Peyer's patch (tissue), 4 donors: Measurements from ENCODE around the gene ATP6V1G1. TPM values are rescaled to one million over a fixed set of nuclear protein-coding genes. Genes with fewer than 3 reads are reported as not detected.

Experiments used
- DNase-seq, 3 donors: peaks; one replicate each; pipeline ENCODE4 v3.0.0-alpha.2; 2017 to 2019
- H3K27ac ChIP-seq, 4 donors: fragments of 200-600 bp; sonication (generic); one replicate each; pipeline ENCODE4 v1.5.1; 2016 to 2019
- H3K27me3 ChIP-seq, 2 donors: fragments of 200-600 bp; sonication (generic); one replicate each; pipeline ENCODE4 v1.5.1; 2019
- H3K36me3 ChIP-seq, 3 donors: fragments of 200-600 bp; sonication (generic); one replicate each; pipeline ENCODE4 v1.5.1; 2016 to 2019
- H3K4me1 ChIP-seq, 4 donors: fragments of 200-600 bp; sonication (generic); one replicate each; pipeline ENCODE4 v1.5.1; 2016 to 2019
- H3K4me3 ChIP-seq, 4 donors: fragments of 200-600 bp; sonication (generic); 1 replicate in 3 of 4; 2 replicates in 1 of 4; pipeline ENCODE4 v1.5.1; 2016 to 2019; ENCODE audit warnings: mild to moderate bottlenecking in 1 of 4
- H3K9me3 ChIP-seq, 4 donors: fragments of 200-600 bp; sonication (generic); one replicate each; pipeline ENCODE4 v1.5.1; 2016 to 2019; ENCODE audit warnings: mild to moderate bottlenecking in 1 of 4
- POLR2A ChIP-seq, 2 donors: fragments of 450-650 bp; IDR thresholded peaks; one replicate each; pipeline ENCODE4 v1.5.1; 2017; ENCODE audit warnings: antibody characterized with exemption in 2 of 2, mild to moderate bottlenecking in 2 of 2, moderate library complexity in 2 of 2
- small RNA-seq, 2 donors: library from RNA; depleted of rRNA; stranded (forward); fragments of <200 nt; gene quantifications; one replicate each; pipeline ENCODE3, GENCODE V24; 2016
- total RNA-seq, 4 donors: library from RNA; depleted of rRNA; stranded (reverse); fragments of >200 nt; gene quantifications; one replicate each; pipeline ENCODE4 v1.1.0, GENCODE V29; 2016

ATP6V1G1 gene
- total RNA-seq, 4 donors from 2014 or later: 84.3 to 166 (median 107) TPM

GRCh38 chr9:114643896-114644295 is 56.3 kb downstream of the ATP6V1G1 start:
- Histone ChIP-seq H3K9me3 (no peaks in the 10 kb centered on the region), H3K27ac (no peak overlapping the region), H3K27me3 (no peaks in the 10 kb centered on the region), H3K4me1 (no peaks in the 10 kb centered on the region), H3K36me3 (peaks cover 0 to 39% (median 0%) of the 10 kb centered on the region in 3 donors), H3K4me3 (no peak overlapping the region)
- DNase-seq: no peak
- TF ChIP-seq POLR2A (IDR thresholded peaks at IDR 0.05): no peak

Small RNAs within 50 kb of the gene (small RNA-seq; reads per million reads assigned to genes)
- gene RF00019: 0 reads per million in 2 donors

Other genes starting within 250 kb of the ATP6V1G1 start
- gene AKNA, start 199.8 kb upstream of the ATP6V1G1 start, total RNA-seq: 100 to 1,000 TPM in 1 of 4 donors, 10 to 100 TPM in 3; 41.7 to 174 (median 75.0) TPM
- gene WHRN, start 82.3 kb upstream of the ATP6V1G1 start, total RNA-seq: 10 to 100 TPM; 10.7 to 35.5 (median 15.3) TPM
- gene TMEM268, start 23.5 kb downstream of the ATP6V1G1 start, total RNA-seq: 10 to 100 TPM in 2 of 4 donors, 1 to 10 TPM in 2; 3.5 to 24.8 (median 8.9) TPM
- not detected for gene TEX53, start 70.0 kb downstream of the ATP6V1G1 start, total RNA-seq
- gene TEX48, start 94.4 kb downstream of the ATP6V1G1 start, total RNA-seq: not detected
- 1 to 10 TPM in 3 of 4 donors, under 1 TPM in 1; 0.83 to 2.3 (median 1.6) TPM for gene TNFSF15, start 218.3 kb downstream of the ATP6V1G1 start, total RNA-seq